GM12878 (cell line): ENCODE measurements around the gene VIPR2. TPM values are rescaled to one million over a fixed set of nuclear protein-coding genes. Genes with fewer than 3 reads are reported as not detected.

Experiments
- ATAC-seq: fragments of 200-7000 bp; cut with Tn5 transposase; 3 replicates; pipeline ENCODE4 v1.9.1; 2020; ENCODE audit warnings: mild to moderate bottlenecking, moderate library complexity
- BruUV-seq: library from RNA; stranded (reverse); fragments of 400-500 nt; replicated peaks from 2 replicates; lab custom pipeline; 2021; lab: Mats Ljungman, UMichigan
- CTCF ChIA-PET: fragments of 300-600 bp; sonication (Branson Sonifier 250); formaldehyde crosslinking; extraction: SDS; loops from one replicate; lab custom pipeline; 2021; ENCODE audit warnings: inconsistent platforms; lab: Yijun Ruan, JAX
- POLR2A ChIA-PET: fragments of 350-600 bp; formaldehyde crosslinking; extraction: SDS; loops from one replicate; lab custom pipeline; 2021; ENCODE audit warnings: inconsistent platforms; lab: Charles Lee
- RAD21 ChIA-PET: fragments of 300-600 bp; sonication (Branson Sonifier 250); formaldehyde crosslinking; loops from one replicate; lab custom pipeline; 2023; ENCODE audit warnings: antibody characterized with exemption; ENCODE audit not compliant: unreplicated experiment; lab: Charles Lee
- SMC1A ChIA-PET: fragments of 300-600 bp; sonication (Branson Sonifier 250); formaldehyde crosslinking; loops from one replicate; lab custom pipeline; 2023; ENCODE audit not compliant: unreplicated experiment, uncharacterized antibody; lab: Charles Lee
- DNase-seq: peaks from one replicate; pipeline ENCODE4 v3.0.0-alpha.2; 2011; ENCODE audit warnings: low read depth, low spot score
- FAIRE-seq: peaks from 3 replicates; lab custom pipeline; 2011; peaks lifted over from hg19 to GRCh38; lab: Jason Lieb, UNC
- H2AFZ ChIP-seq: 2 replicates; pipeline ENCODE4 v1.6.0; 2011; ENCODE audit warnings: low read depth, low read length, control low read depth; ENCODE audit not compliant: control insufficient read depth
- H3K27ac ChIP-seq: 2 replicates; pipeline ENCODE4 v1.5.1; 2011; ENCODE audit warnings: control low read depth; ENCODE audit not compliant: control insufficient read depth, insufficient read depth
- H3K27me3 ChIP-seq, 2 experiments: replicated peaks in 1 of 2; 2 replicates each; pipeline versions ENCODE4 v1.6.0 to v1.6.1; 2011; ENCODE audit warnings: low read length in 1 of 2; ENCODE audit not compliant: control insufficient read depth in 2 of 2, insufficient read depth in 2 of 2
- H3K36me3 ChIP-seq, 2 experiments: 2 replicates each; pipeline ENCODE4 v1.5.1; 2011; ENCODE audit warnings: low read length in 1 of 2; ENCODE audit not compliant: control insufficient read depth in 2 of 2, insufficient read depth in 2 of 2
- H3K4me1 ChIP-seq: 2 replicates; pipeline ENCODE4 v1.6.1; 2011; ENCODE audit warnings: mild to moderate bottlenecking, low read length, moderate library complexity, mixed read lengths; ENCODE audit not compliant: control insufficient read depth, insufficient read depth
- H3K4me2 ChIP-seq: 2 replicates; pipeline ENCODE4 v1.6.0; 2011; ENCODE audit warnings: control low read depth; ENCODE audit not compliant: control insufficient read depth, insufficient read depth
- H3K4me3 ChIP-seq: fragments of 200-600 bp; sonication (generic); 2 replicates; pipeline ENCODE4 v1.5.1; 2016
- H3K79me2 ChIP-seq: 2 replicates; pipeline ENCODE4 v1.6.0; 2011; ENCODE audit warnings: low read length; ENCODE audit not compliant: control insufficient read depth, insufficient read depth
- H3K9ac ChIP-seq: 2 replicates; pipeline ENCODE4 v1.8.0; 2011; ENCODE audit warnings: low read length, control low read depth, mixed read lengths; ENCODE audit not compliant: control insufficient read depth, insufficient read depth
- H3K9me3 ChIP-seq: replicated peaks from 3 replicates; pipeline ENCODE4 v1.5.1; 2011; ENCODE audit warnings: mild to moderate bottlenecking, low read length; ENCODE audit not compliant: control insufficient read depth, insufficient read depth
- H4K20me1 ChIP-seq: 2 replicates; pipeline ENCODE4 v1.6.0; 2011; ENCODE audit not compliant: control insufficient read depth, insufficient read depth
- FOXK2 ChIP-seq: fragments of 450-650 bp; IDR thresholded peaks from 2 replicates; pipeline ENCODE4 v1.6.1; 2017; ENCODE audit warnings: mild to moderate bottlenecking, moderate library complexity
- IKZF1 ChIP-seq: fragments of 450-650 bp; conservative IDR thresholded peaks from 2 replicates; pipeline ENCODE4 v1.6.1; 2017; ENCODE audit warnings: antibody characterized with exemption, mild to moderate bottlenecking
- KAT2A ChIP-seq: conservative IDR thresholded peaks from 2 replicates; pipeline ENCODE4 v1.6.1; 2011; ENCODE audit warnings: low read depth, low read length; ENCODE audit not compliant: control insufficient read depth
- MAX ChIP-seq: IDR thresholded peaks from 2 replicates; pipeline ENCODE4 v1.6.1; 2012; ENCODE audit warnings: low read depth, low read length, improper control_type of control experiment
- NFIC ChIP-seq: IDR thresholded peaks from 2 replicates; pipeline ENCODE4 v1.6.1; 2012; ENCODE audit warnings: low read depth, mild to moderate bottlenecking, inconsistent platforms, low read length, moderate library complexity
- NR2C2 ChIP-seq: IDR thresholded peaks from 2 replicates; pipeline ENCODE4 v1.6.1; 2011; ENCODE audit warnings: borderline replicate concordance, low read depth; ENCODE audit not compliant: control insufficient read depth, insufficient read length
- RCOR1 ChIP-seq: conservative IDR thresholded peaks from 2 replicates; pipeline ENCODE4 v1.6.1; 2012; ENCODE audit warnings: low read depth, low read length, improper control_type of control experiment
- SMAD1 ChIP-seq: fragments of 450-650 bp; IDR thresholded peaks from 2 replicates; pipeline ENCODE4 v1.6.1; 2018; ENCODE audit warnings: mild to moderate bottlenecking, low read depth; ENCODE audit not compliant: partially characterized antibody
- SP1 ChIP-seq: IDR thresholded peaks from one replicate; pipeline ENCODE4 v1.6.1; 2011; ENCODE audit warnings: low read depth, low read length
- YBX1 ChIP-seq: fragments of 450-650 bp; IDR thresholded peaks from 2 replicates; pipeline ENCODE4 v1.6.1; 2016; ENCODE audit warnings: antibody characterized with exemption
- ZBED1 ChIP-seq: IDR thresholded peaks from 2 replicates; pipeline ENCODE4 v1.6.1; 2016; ENCODE audit warnings: borderline replicate concordance
- ZBTB4 ChIP-seq: fragments of 450-650 bp; formaldehyde crosslinking; IDR thresholded peaks from 2 replicates; pipeline ENCODE4 v1.4.0; 2022; ENCODE audit warnings: mild to moderate bottlenecking, moderate library complexity
- ZNF384 ChIP-seq: IDR thresholded peaks from 2 replicates; pipeline ENCODE4 v1.6.1; 2012; ENCODE audit warnings: low read depth, mild to moderate bottlenecking, low read length, improper control_type of control experiment, borderline replicate concordance
- ZZZ3 ChIP-seq: IDR thresholded peaks from 2 replicates; pipeline ENCODE4 v1.6.1; 2011; ENCODE audit warnings: low read depth; ENCODE audit not compliant: control insufficient read depth, insufficient read length
- WGBS: methylation state at CpG from one replicate; pipeline ENCODE4 v1.1.6; 2016; ENCODE audit warnings: low lambda C conversion rate; ENCODE audit not compliant: insufficient replicate concordance, insufficient coverage; ENCODE audit errors: missing lambda C conversion rate; 5-methylcytosine and 5-hydroxymethylcytosine counted together
- in situ Hi-C: fragments of 300-500 bp; cut with MboI; formaldehyde crosslinking; loops from 9 replicates; pipeline ENCODE4 v1.14.3; 2018; ENCODE audit warnings: mixed read lengths
- intact Hi-C: fragments of 100-400 bp; cut with micrococcal nuclease; formaldehyde crosslinking; loops from one replicate; pipeline ENCODE4 v1.14.2; 2022; ENCODE audit not compliant: unreplicated experiment
- polyA plus RNA-seq, 11 experiments: library from polyadenylated mRNA; depleted of rRNA in 4 of 11; unstranded in 6 of 11; stranded (reverse) in 5 of 11; fragments of >200 nt; fragmentation: Nextera tagmentation in 4 of 11; fragmentation: Illumina TruSeq in 1 of 11; extraction: Ambion mirVana in 4 of 11; extraction: Trizol in 1 of 11; gene quantifications; 1 replicate in 1 of 11; 2 replicates in 10 of 11; pipeline versions ENCODE4 v1.2.1 to v1.2.3, GENCODE V29; 2011 to 2016; ENCODE audit warnings: inconsistent platforms in 2 of 11, missing spikeins in 2 of 11, low read depth in 1 of 11
- total RNA-seq, 4 experiments: library from RNA; depleted of rRNA in 3 of 4; stranded (reverse); fragments of >200 nt in 3 of 4; fragmentation: Illumina TruSeq in 1 of 4; extraction: Trizol in 1 of 4; gene quantifications; 2 replicates each; pipeline versions ENCODE4 v1.2.1 to v1.2.3, GENCODE V29; 2013 to 2021
- TF ChIP-seq, protein P1 (sequence below): IDR thresholded peaks from 2 replicates; pipeline ENCODE4 v1.6.1; 2011; ENCODE audit warnings: low read depth, low read length, improper control_type of control experiment, borderline replicate concordance

VIPR2 gene
- total and polyA plus RNA-seq, 10 of the 15 experiments (the other 5 are each of a cell fraction or from before 2014, with no cell fraction given) = not detected

DNA sequence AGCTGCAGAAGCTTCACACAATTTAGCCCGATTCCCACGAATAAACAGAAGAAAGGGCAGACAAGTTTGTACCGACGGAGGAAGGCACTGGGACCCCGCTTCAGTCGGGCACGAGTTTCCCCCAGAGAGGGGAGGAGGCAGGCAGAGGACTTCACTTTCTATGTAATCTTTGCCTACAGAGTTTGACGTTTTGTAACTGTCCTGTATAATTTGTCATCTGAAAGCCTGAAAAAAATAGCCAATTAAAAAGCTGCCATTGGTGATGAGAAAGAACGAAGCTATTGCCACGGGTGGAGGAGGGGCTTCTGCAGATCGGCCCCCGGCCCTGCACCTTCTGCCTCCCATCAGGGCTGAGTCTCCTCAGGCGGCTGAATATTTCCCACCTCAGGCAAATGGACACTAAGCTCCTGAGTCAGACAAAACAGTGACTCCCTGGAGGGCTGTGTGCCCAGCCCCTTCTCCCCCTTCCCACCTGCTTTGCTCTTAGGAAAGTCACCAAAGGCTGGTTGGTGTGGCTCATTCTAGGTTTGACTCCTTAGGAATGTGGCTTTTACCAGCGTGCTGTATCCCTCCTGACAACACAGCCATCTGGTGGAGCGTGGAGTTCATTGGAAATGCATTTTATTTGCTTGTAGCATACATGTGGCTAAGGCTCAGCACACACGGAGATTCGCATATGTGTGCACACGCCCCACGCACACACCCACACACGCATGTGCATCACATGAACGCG lies 117.4 kb downstream of the VIPR2 start:
- H3K27ac ChIP-seq = no peak overlapping the region
- H3K4me3 ChIP-seq = no peak overlapping the region
- no peak overlapping the region for H3K4me2 ChIP-seq
- no peaks in the 10 kb centered on the region; a peak in 1 of 4 replicates for H3K27me3 ChIP-seq
- no peaks in the 10 kb centered on the region for H3K36me3 ChIP-seq
- ChIA-PET CTCF (interaction anchor here (1.3 kb wide), 1 partner anchor 50 kb away, joined by 5 read pairs; no protein-coding TSS in a partner anchor), POLR2A (no interaction called here), SMC1A (no interaction called here), RAD21 (no interaction called here)
- H3K9ac ChIP-seq = no peak overlapping the region
- no peak for ATAC-seq
- H3K79me2 ChIP-seq = no peaks in the 10 kb centered on the region
- no peak for DNase-seq
- no peaks in the 10 kb centered on the region for H4K20me1 ChIP-seq
- intact Hi-C loops = no loop called here
- in situ Hi-C loops = no loop called here
- TF ChIP-seq ZNF384 = no peak
- TF ChIP-seq, protein P1, sequence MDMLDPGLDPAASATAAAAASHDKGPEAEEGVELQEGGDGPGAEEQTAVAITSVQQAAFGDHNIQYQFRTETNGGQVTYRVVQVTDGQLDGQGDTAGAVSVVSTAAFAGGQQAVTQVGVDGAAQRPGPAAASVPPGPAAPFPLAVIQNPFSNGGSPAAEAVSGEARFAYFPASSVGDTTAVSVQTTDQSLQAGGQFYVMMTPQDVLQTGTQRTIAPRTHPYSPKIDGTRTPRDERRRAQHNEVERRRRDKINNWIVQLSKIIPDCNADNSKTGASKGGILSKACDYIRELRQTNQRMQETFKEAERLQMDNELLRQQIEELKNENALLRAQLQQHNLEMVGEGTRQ = no peak
- no peak for TF ChIP-seq RCOR1
- TF ChIP-seq ZBTB4 = no peak
- TF ChIP-seq NR2C2 = no peak
- TF ChIP-seq YBX1 = no peak
- TF ChIP-seq ZBED1 = no peak
- no peak for TF ChIP-seq SMAD1
- TF ChIP-seq NFIC = no peak
- TF ChIP-seq KAT2A = no peak
- TF ChIP-seq SP1 = no peak
- no peak for TF ChIP-seq ZZZ3
- TF ChIP-seq MAX = no peak
- TF ChIP-seq FOXK2 = no peak
- no peak for TF ChIP-seq IKZF1
- no peaks in the 10 kb centered on the region for H3K9me3 ChIP-seq
- no peak overlapping the region for H2AFZ ChIP-seq
- BruUV-seq = no TSS peak
- no peaks in the 10 kb centered on the region for H3K4me1 ChIP-seq
- 58% methylated on average over 22 of the region's 22 CpGs for WGBS
- FAIRE-seq = no peak
